HepG2 (cell line): ENCODE results near the gene CHMP6. TPM values are rescaled to one million over a fixed set of nuclear protein-coding genes. Genes with fewer than 3 reads are reported as not detected.

Source experiments
- ATAC-seq: fragments of 200-7000 bp; cut with Tn5 transposase; 3 replicates; pipeline ENCODE4 v1.9.1; 2020; ENCODE audit warnings: mild to moderate bottlenecking, moderate library complexity
- BruUV-seq: library from RNA; stranded (reverse); fragments of 400-500 nt; replicated peaks from 2 replicates; lab custom pipeline; 2021; lab: Mats Ljungman, UMichigan
- CTCF ChIA-PET: fragments of 300-600 bp; formaldehyde crosslinking; extraction: SDS; loops from one replicate; lab custom pipeline; 2021; ENCODE audit warnings: low total read pairs, inconsistent platforms, low intra/inter-chr PET ratio; lab: Yijun Ruan, JAX
- POLR2A ChIA-PET: fragments of 350-600 bp; sonication (Branson Sonifier 250); formaldehyde crosslinking; loops from one replicate; lab custom pipeline; 2020; ENCODE audit warnings: antibody characterized with exemption, inconsistent platforms; lab: Yijun Ruan, JAX
- DNase-seq: peaks from one replicate; pipeline ENCODE4 v3.0.0-alpha.2; 2015; ENCODE audit warnings: low spot score
- FAIRE-seq: peaks from 3 replicates; lab custom pipeline; 2011; peaks lifted over from hg19 to GRCh38; lab: Jason Lieb, UNC
- H2AFZ ChIP-seq: one replicate; pipeline ENCODE4 v1.6.1; 2011; ENCODE audit warnings: low read length, inconsistent platforms
- H3K27ac ChIP-seq: fragments of 300-600 bp; 3 replicates; pipeline ENCODE4 v1.8.0; 2011; ENCODE audit warnings: mixed run types, mild to moderate bottlenecking, mixed read lengths, low read length, inconsistent platforms; ENCODE audit not compliant: insufficient read depth; ENCODE audit errors: extremely low read length
- H3K27me3 ChIP-seq, 2 experiments: fragments of 200-600 bp in 1 of 2; 2 replicates in 1 of 2; 3 replicates in 1 of 2; pipeline versions ENCODE4 v1.6.0 to v1.8.0; 2011; ENCODE audit warnings: low read length in 2 of 2, mild to moderate bottlenecking in 2 of 2, moderate library complexity in 2 of 2, inconsistent platforms in 1 of 2; ENCODE audit not compliant: insufficient read depth in 2 of 2, control insufficient read depth in 1 of 2
- H3K36me3 ChIP-seq, 2 experiments: fragments of 200-600 bp in 1 of 2; replicated peaks in 1 of 2; 2 replicates in 1 of 2; 3 replicates in 1 of 2; pipeline versions ENCODE4 v1.5.1 to v1.8.0; 2011; ENCODE audit warnings: low read length in 2 of 2, inconsistent platforms in 1 of 2; ENCODE audit not compliant: insufficient read depth in 2 of 2, control insufficient read depth in 1 of 2
- H3K4me1 ChIP-seq: 2 replicates; pipeline ENCODE4 v1.5.1; 2012; ENCODE audit warnings: low read length, inconsistent platforms; ENCODE audit not compliant: insufficient read depth
- H3K4me2 ChIP-seq: 2 replicates; pipeline ENCODE4 v1.6.0; 2011; ENCODE audit warnings: low read depth, low read length, inconsistent platforms
- H3K4me3 ChIP-seq, 3 experiments: fragments of 200-600 bp in 1 of 3; sonication (generic), shearing (Covaris generic) in 1 of 3; replicated peaks in 1 of 3; 2 replicates each; pipeline ENCODE4 v1.5.1; 2011 to 2016; ENCODE audit warnings: low read length in 3 of 3, inconsistent platforms in 2 of 3, low read depth in 2 of 3, mild to moderate bottlenecking in 2 of 3, control low read depth in 1 of 3, mixed read lengths in 1 of 3; ENCODE audit not compliant: insufficient read depth in 1 of 3
- H3K79me2 ChIP-seq: one replicate; pipeline ENCODE4 v1.6.1; 2011; ENCODE audit warnings: low read length, inconsistent platforms; ENCODE audit not compliant: insufficient read depth
- H3K9ac ChIP-seq: 2 replicates; pipeline ENCODE4 v1.6.0; 2011; ENCODE audit warnings: mild to moderate bottlenecking, low read depth, low read length, inconsistent platforms; ENCODE audit not compliant: insufficient read depth
- H3K9me3 ChIP-seq: 2 replicates; pipeline ENCODE4 v1.5.1; 2012; ENCODE audit warnings: mild to moderate bottlenecking, low read length
- H4K20me1 ChIP-seq: 2 replicates; pipeline ENCODE4 v1.6.0; 2011; ENCODE audit warnings: inconsistent platforms, mild to moderate bottlenecking, low read length, moderate library complexity; ENCODE audit not compliant: insufficient read depth
- GABPB1 ChIP-seq: IDR thresholded peaks from 2 replicates; pipeline ENCODE4 v1.6.1; 2016; ENCODE audit warnings: mild to moderate bottlenecking, missing genetic modification reagents, moderate library complexity, missing compliant biosample characterization
- KLF15 ChIP-seq: sonication (generic); formaldehyde crosslinking; IDR thresholded peaks from 2 replicates; pipeline ENCODE4 v1.8.1; 2023; ENCODE audit warnings: borderline replicate concordance, mild to moderate bottlenecking, inconsistent platforms, missing genetic modification reagents, mixed read lengths
- NFIB ChIP-seq: sonication (generic); formaldehyde crosslinking; IDR thresholded peaks from 2 replicates; pipeline ENCODE4 v1.9.0; 2021; ENCODE audit warnings: missing genetic modification reagents, mild to moderate bottlenecking, borderline replicate concordance
- PLSCR1 ChIP-seq: sonication (generic); formaldehyde crosslinking; IDR thresholded peaks from 2 replicates; pipeline ENCODE4 v1.5.0; 2020; ENCODE audit warnings: missing genetic modification reagents, mild to moderate bottlenecking, borderline replicate concordance
- RBFOX2 ChIP-seq: fragments of 200-400 bp; formaldehyde crosslinking; IDR thresholded peaks from 2 replicates; pipeline ENCODE4 v1.6.1; 2017; ENCODE audit warnings: low read depth, mild to moderate bottlenecking, low read length
- REL ChIP-seq: sonication (generic); formaldehyde crosslinking; conservative IDR thresholded peaks from 2 replicates; pipeline ENCODE4 v1.8.0; 2022; ENCODE audit warnings: mild to moderate bottlenecking, missing genetic modification reagents, moderate library complexity
- SNAPC2 ChIP-seq: sonication (generic); formaldehyde crosslinking; IDR thresholded peaks from 2 replicates; pipeline ENCODE4 v1.8.1; 2022; ENCODE audit warnings: mild to moderate bottlenecking, missing genetic modification reagents
- SRSF4 ChIP-seq: fragments of 200-400 bp; formaldehyde crosslinking; IDR thresholded peaks from one replicate; pipeline ENCODE4 v1.6.1; 2018; ENCODE audit warnings: mild to moderate bottlenecking, low read depth, low read length, moderate library complexity; ENCODE audit not compliant: poor library complexity, severe bottlenecking
- TBX2 ChIP-seq: sonication (generic); formaldehyde crosslinking; IDR thresholded peaks from 2 replicates; pipeline ENCODE4 v1.5.0; 2020; ENCODE audit warnings: missing genetic modification reagents, mild to moderate bottlenecking, borderline replicate concordance
- THAP11 ChIP-seq: IDR thresholded peaks from 2 replicates; pipeline ENCODE4 v1.6.1; 2016; ENCODE audit warnings: missing biosample characterization, missing genetic modification reagents
- UBTF ChIP-seq: sonication (generic); formaldehyde crosslinking; IDR thresholded peaks from 2 replicates; pipeline ENCODE4 v1.4.0; 2020; ENCODE audit warnings: mild to moderate bottlenecking, missing genetic modification reagents
- YEATS4 ChIP-seq: sonication (generic); formaldehyde crosslinking; IDR thresholded peaks from 2 replicates; pipeline ENCODE4 v1.4.0; 2020; ENCODE audit warnings: missing genetic modification reagents, borderline replicate concordance
- ZNF260 ChIP-seq: sonication (generic); formaldehyde crosslinking; IDR thresholded peaks from 2 replicates; pipeline ENCODE4 v1.4.0; 2020; ENCODE audit warnings: missing genetic modification reagents, low read depth, mild to moderate bottlenecking, borderline replicate concordance
- ZNF605 ChIP-seq: sonication (generic); formaldehyde crosslinking; IDR thresholded peaks from 2 replicates; pipeline ENCODE4 v1.8.0; 2022; ENCODE audit warnings: mild to moderate bottlenecking, missing genetic modification reagents
- ZNF607 ChIP-seq: sonication (generic); formaldehyde crosslinking; IDR thresholded peaks from 2 replicates; pipeline ENCODE4 v1.5.1; 2020; ENCODE audit warnings: missing genetic modification reagents, mild to moderate bottlenecking, borderline replicate concordance
- ZSCAN12 ChIP-seq: sonication (generic); formaldehyde crosslinking; IDR thresholded peaks from 2 replicates; pipeline ENCODE4 v1.9.0; 2021; ENCODE audit warnings: mild to moderate bottlenecking, missing genetic modification reagents
- WGBS: methylation state at CpG from one replicate; pipeline ENCODE4 v1.1.6; 2017; ENCODE audit warnings: low lambda C conversion rate; 5-methylcytosine and 5-hydroxymethylcytosine counted together
- in situ Hi-C: cut with HindIII; loops from 2 replicates; pipeline ENCODE4 v1.10.0; 2017; ENCODE audit warnings: low pct_unique_long_range_greater_than_20kb; ENCODE audit not compliant: extremely low pct_ligation_motif_present
- intact Hi-C: fragments of 100-400 bp; cut with micrococcal nuclease; formaldehyde crosslinking; loops from one replicate; pipeline ENCODE4 v1.10.0; 2022; ENCODE audit not compliant: unreplicated experiment
- polyA plus RNA-seq, 8 experiments: library from polyadenylated mRNA; depleted of rRNA in 3 of 8; stranded (reverse) in 7 of 8; unstranded in 1 of 8; fragments of >200 nt; fragmentation: Illumina TruSeq in 4 of 8; extraction: Trizol in 4 of 8; gene quantifications; 2 replicates each; pipeline versions ENCODE4 v1.2.1 to v1.2.3, GENCODE V29; 2011 to 2016; ENCODE audit warnings: low read depth in 4 of 8, missing spikeins in 1 of 8, mixed read lengths in 1 of 8; ENCODE audit not compliant: insufficient read depth in 1 of 8
- total RNA-seq, 5 experiments: library from RNA; depleted of rRNA; stranded (reverse); fragments of >200 nt; fragmentation: Illumina TruSeq; extraction: Trizol; gene quantifications; 2 replicates each; pipeline ENCODE4 v1.2.3, GENCODE V29; 2016; ENCODE audit warnings: low read depth in 1 of 5

The CHMP6 gene
- total and polyA plus RNA-seq, 2 of the 13 experiments (the other 11 are each of a cell fraction or from before 2014, with no cell fraction given), result 11.1 to 24.2 TPM

- TF ChIP-seq ZNF605 (CRISPR knock-in tag), result 0 out of 2 replicates have a peak, but pooled peaks have one; percentile 26
- 0 out of 2 replicates have a peak, but pooled peaks have one; percentile 4 for TF ChIP-seq GABPB1 (CRISPR knock-in tag)
- 0 out of 2 replicates have a peak, but pooled peaks have one; percentile 26 for TF ChIP-seq UBTF (CRISPR knock-in tag)
- TF ChIP-seq NFIB (CRISPR knock-in tag), result peak; percentile 73; the same call in 1 of the 2 replicates
- 0 out of 2 replicates have a peak, but pooled peaks have one; percentile 13 for TF ChIP-seq TBX2 (CRISPR knock-in tag)
Observed at GRCh38 chr17:81020767-81021497, 29.3 kb downstream of the CHMP6 start (continued).

- in situ Hi-C loops, result no loop called here
- H2AFZ ChIP-seq, result no peak overlapping the region
- H3K4me3 ChIP-seq, result peak overlapping the region in 1 of 3 experiments; percentile 9; a peak in 1 of 6 replicates
- no peak overlapping the region for H3K27ac ChIP-seq
- no peak for DNase-seq
- intact Hi-C loops, result no loop called here
- H3K79me2 ChIP-seq, result no peaks in the 10 kb centered on the region
- no TSS peak for BruUV-seq
- no peak overlapping the region for H3K4me2 ChIP-seq
- H3K4me1 ChIP-seq, result peaks cover 87% of the 10 kb centered on the region
- ATAC-seq, result no peak
- 55% methylated on average over 18 of the region's 19 CpGs for WGBS
- ChIA-PET POLR2A (interaction anchor here (1.1 kb wide), 1 partner anchor 22 kb away, joined by 3 read pairs; no protein-coding TSS in a partner anchor), CTCF (interaction anchor here (4.3 kb wide), 1 partner anchor 80 kb away, joined by 83 read pairs; no protein-coding TSS in a partner anchor)
- peaks cover 10 to 61% of the 10 kb centered on the region in 2 experiments; a peak in 4 of 5 replicates for H3K27me3 ChIP-seq
- H3K9ac ChIP-seq, result no peak overlapping the region
- H3K9me3 ChIP-seq, result no peaks in the 10 kb centered on the region
- no peaks in the 10 kb centered on the region for H3K36me3 ChIP-seq
- FAIRE-seq, result no peak
- no peaks in the 10 kb centered on the region for H4K20me1 ChIP-seq
- TF ChIP-seq YEATS4 (CRISPR knock-in tag), result no peak
- TF ChIP-seq ZSCAN12 (CRISPR knock-in tag), result no peak
- no peak for TF ChIP-seq ZNF607 (CRISPR knock-in tag)
- TF ChIP-seq SNAPC2 (CRISPR knock-in tag), result no peak
- no peak for TF ChIP-seq RBFOX2
- TF ChIP-seq THAP11 (CRISPR knock-in tag), result no peak
- TF ChIP-seq SRSF4, result no peak
- TF ChIP-seq KLF15, result no peak
- no peak for TF ChIP-seq PLSCR1 (CRISPR knock-in tag)
- TF ChIP-seq ZNF260 (CRISPR knock-in tag), result no peak
- no peak for TF ChIP-seq REL (CRISPR knock-in tag)
Observed at GRCh38 chr17:81021531-81022343, 30.1 kb downstream of the CHMP6 start.
